Naive thymus-derived CD4-positive, alpha-beta T cell (primary cell): ENCODE measurements around the gene SLC6A6. TPM values are rescaled to one million over a fixed set of nuclear protein-coding genes. Genes with fewer than 3 reads are reported as not detected.
A peak's percentile ranks its signal among the peaks of the same experiment; 100 is the strongest.

Experiments used
- ATAC-seq: fragments of 150-1000 bp; cut with Tn5 transposase; 2 replicates; pipeline ENCODE4 v1.10.0; 2021; ENCODE audit warnings: mild to moderate bottlenecking, moderate library complexity
- CTCF ChIA-PET: fragments of 350-600 bp; sonication (Branson Sonifier 250); formaldehyde crosslinking; loops from one replicate; lab custom pipeline; 2021; ENCODE audit warnings: antibody characterized with exemption; lab: Charles Lee
- POLR2A ChIA-PET: fragments of 350-600 bp; sonication (Branson Sonifier 250); formaldehyde crosslinking; loops from one replicate; lab custom pipeline; 2021; ENCODE audit warnings: antibody characterized with exemption, inconsistent platforms; lab: Charles Lee
- DNase-seq, 9 donors: peaks; one replicate each; pipeline versions ENCODE4 v3.0.0 to v3.0.0-alpha.2; 2020 to 2022; ENCODE audit warnings: mixed read lengths in 1 of 9
- H3K27ac ChIP-seq: one replicate; pipeline ENCODE4 v1.7.0; 2013; ENCODE audit warnings: mild to moderate bottlenecking, low read depth, low read length, moderate library complexity
- H3K27me3 ChIP-seq, 2 donors: one replicate each; pipeline ENCODE4 v1.7.0; 2013; ENCODE audit warnings: low read length in 2 of 2, mild to moderate bottlenecking in 2 of 2, moderate library complexity in 2 of 2; ENCODE audit not compliant: control insufficient read depth in 2 of 2, insufficient read depth in 2 of 2
- H3K36me3 ChIP-seq, 3 experiments: 1 replicate in 2 of 3; 2 replicates in 1 of 3; pipeline ENCODE4 v1.7.0; 2013; ENCODE audit warnings: low read length in 3 of 3, mild to moderate bottlenecking in 3 of 3, moderate library complexity in 1 of 3; ENCODE audit not compliant: insufficient read depth in 3 of 3, control insufficient read depth in 2 of 3
- H3K4me1 ChIP-seq, 2 donors: one replicate each; pipeline ENCODE4 v1.7.0; 2013; ENCODE audit warnings: low read length in 2 of 2, mild to moderate bottlenecking in 2 of 2, moderate library complexity in 1 of 2; ENCODE audit not compliant: control insufficient read depth in 2 of 2, insufficient read depth in 2 of 2
- H3K4me3 ChIP-seq: 2 replicates; pipeline ENCODE4 v1.7.0; 2013; ENCODE audit warnings: mild to moderate bottlenecking, low read length
- H3K9me3 ChIP-seq, 3 experiments: 1 replicate in 2 of 3; 2 replicates in 1 of 3; pipeline ENCODE4 v1.7.0; 2013; ENCODE audit warnings: low read length in 3 of 3; ENCODE audit not compliant: control insufficient read depth in 2 of 3
- H3K27ac Mint-ChIP-seq, 9 donors: one replicate each; pipeline ENCODE4 v1.8.0; 2020 to 2022; ENCODE audit warnings: mixed read lengths in 9 of 9, mild to moderate bottlenecking in 8 of 9, moderate library complexity in 5 of 9, inconsistent platforms in 2 of 9
- H3K27me3 Mint-ChIP-seq, 5 donors: one replicate each; pipeline ENCODE4 v1.8.0; 2021 to 2022; ENCODE audit warnings: mixed read lengths in 5 of 5, mild to moderate bottlenecking in 1 of 5
- H3K36me3 Mint-ChIP-seq, 5 donors: one replicate each; pipeline ENCODE4 v1.8.0; 2020 to 2022; ENCODE audit warnings: mixed read lengths in 5 of 5, mild to moderate bottlenecking in 3 of 5, inconsistent platforms in 1 of 5
- H3K4me1 Mint-ChIP-seq, 7 donors: one replicate each; pipeline ENCODE4 v1.8.0; 2020 to 2022; ENCODE audit warnings: mixed read lengths in 7 of 7, mild to moderate bottlenecking in 3 of 7, inconsistent platforms in 1 of 7
- H3K4me3 Mint-ChIP-seq, 10 donors: one replicate each; pipeline ENCODE4 v1.8.0; 2020 to 2022; ENCODE audit warnings: mild to moderate bottlenecking in 10 of 10, mixed read lengths in 10 of 10, moderate library complexity in 6 of 10, inconsistent platforms in 2 of 10
- H3K9me3 Mint-ChIP-seq, 11 donors: one replicate each; pipeline ENCODE4 v1.8.0; 2020 to 2022; ENCODE audit warnings: mixed read lengths in 11 of 11, mild to moderate bottlenecking in 4 of 11, inconsistent platforms in 1 of 11, moderate library complexity in 1 of 11
- intact Hi-C, 2 donors: fragments of 100-400 bp; cut with micrococcal nuclease; formaldehyde crosslinking; loops; one replicate each; pipeline ENCODE4 v1.15.1; 2023
- polyA plus RNA-seq, 2 donors: library from polyadenylated mRNA; unstranded; fragments of 300-500 nt; fragmentation: Illumina TruSeq; gene quantifications; one replicate each; pipeline ENCODE4 v1.2.3, GENCODE V29; 2021
- total RNA-seq, 6 experiments: library from RNA in 5 of 6; stranded (reverse) in 5 of 6; gene quantifications; 1 replicate in 5 of 6; 2 replicates in 1 of 6; pipeline ENCODE4 v1.2.3 and lab custom pipeline; 2021 to 2026

SLC6A6 gene
- total and polyA plus RNA-seq, 7 experiments from 2014 or later, result 3.0 to 87.5 (median 35.2) TPM

- intact Hi-C loops, result loop anchor here (1.0 to 5.0 kb wide), 5 partner anchors 66 to 572 kb away; partner anchors contain the start of gene SLC6A6 (in 2 of the 2)
- ChIA-PET CTCF (interaction anchor here (0.6 to 3.8 kb wide), 19 partner anchors 12 to 572 kb away, joined by 3 to 24 read pairs (median 4); partner anchors contain the start of gene SLC6A6), POLR2A (interaction anchor here (0.7 to 1.3 kb wide), 2 partner anchors 58 to 66 kb away, joined by 3 to 4 read pairs; partner anchors contain the start of gene SLC6A6)
- Histone ChIP-seq H3K4me3 (no peak overlapping the region), H3K4me1 (no peaks in the 10 kb centered on the region), H3K36me3 (peaks cover 0 to 81% (median 9%) of the 10 kb centered on the region in 3 experiments), H3K9me3 (no peaks in the 10 kb centered on the region), H3K27ac (no peak overlapping the region), H3K27me3 (no peaks in the 10 kb centered on the region)
- Mint-ChIP-seq H3K4me3 (no peak overlapping the region), H3K4me1 (peaks cover 0 to 6% (median 0%) of the 10 kb centered on the region in 7 donors), H3K9me3 (no peaks in the 10 kb centered on the region), H3K27ac (peak overlapping the region in 2 of 9 donors; percentile 56 to 75), H3K36me3 (peaks cover 0 to 15% (median 4%) of the 10 kb centered on the region in 5 donors), H3K27me3 (no peaks in the 10 kb centered on the region)
- ATAC-seq (peak; percentile 77), DNase-seq (peak; percentile 18 to 63 (median 40))
Measured at GRCh38 chr3:14467814-14468620, 65.6 kb downstream of the SLC6A6 start.

DNA sequence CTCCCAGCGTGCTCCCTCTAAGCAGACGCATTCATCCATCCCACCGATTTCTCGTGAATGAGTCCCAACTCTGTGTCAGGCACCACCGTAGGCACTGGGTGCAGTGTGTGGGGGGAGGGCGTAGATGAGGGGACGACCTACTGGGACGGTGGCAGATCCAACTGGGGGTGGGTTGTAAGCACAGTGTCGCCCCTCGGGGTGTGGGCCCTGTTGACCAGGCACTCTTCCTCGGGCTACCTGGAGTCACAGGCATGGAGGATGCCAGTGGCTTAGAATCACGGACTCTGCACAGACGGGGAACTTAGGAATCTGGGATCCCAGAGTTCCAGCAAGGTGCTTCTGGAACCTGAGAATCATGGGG, 66.2 kb downstream of the SLC6A6 start:
- intact Hi-C loops, result loop anchor here (1.0 to 5.0 kb wide), 5 partner anchors 66 to 572 kb away; partner anchors contain the start of gene SLC6A6 (in 2 of the 2)
- H3K36me3 Mint-ChIP-seq, result peaks cover 0 to 21% (median 5%) of the 10 kb centered on the region in 5 donors
- H3K27ac ChIP-seq, result no peak overlapping the region
- no peak for ATAC-seq
- H3K27me3 Mint-ChIP-seq, result no peaks in the 10 kb centered on the region
- CTCF ChIA-PET, result interaction anchor here (0.7 to 3.8 kb wide), 12 partner anchors 11 to 572 kb away, joined by 3 to 24 read pairs (median 4); no protein-coding TSS in a partner anchor
- H3K36me3 ChIP-seq, result peaks cover 0 to 81% (median 9%) of the 10 kb centered on the region in 3 experiments
- H3K4me3 Mint-ChIP-seq, result no peak overlapping the region
- no peak for DNase-seq
- peak overlapping the region in 1 of 9 donors; percentile 75 for H3K27ac Mint-ChIP-seq
- H3K4me3 ChIP-seq, result no peak overlapping the region
- H3K9me3 Mint-ChIP-seq, result no peaks in the 10 kb centered on the region
- no peaks in the 10 kb centered on the region for H3K4me1 ChIP-seq
- no peaks in the 10 kb centered on the region for H3K27me3 ChIP-seq
- no peaks in the 10 kb centered on the region for H3K9me3 ChIP-seq
- POLR2A ChIA-PET, result interaction anchor here (0.7 kb wide), 1 partner anchor 57 kb away, joined by 4 read pairs; no protein-coding TSS in a partner anchor
- H3K4me1 Mint-ChIP-seq, result peaks cover 0 to 6% (median 0%) of the 10 kb centered on the region in 7 donors

- Mint-ChIP-seq H3K4me1 (peaks cover 0 to 6% (median 0%) of the 10 kb centered on the region in 7 donors), H3K4me3 (no peak overlapping the region), H3K27ac (no peak overlapping the region), H3K27me3 (no peaks in the 10 kb centered on the region), H3K9me3 (no peaks in the 10 kb centered on the region), H3K36me3 (peaks cover 0 to 29% (median 9%) of the 10 kb centered on the region in 5 donors)
- ChIA-PET POLR2A (no interaction called here), CTCF (interaction anchor here (0.8 kb wide), 1 partner anchor 14 kb away, joined by 4 read pairs; no protein-coding TSS in a partner anchor)
- ATAC-seq (no peak), DNase-seq (no peak)
- Histone ChIP-seq H3K27ac (no peak overlapping the region), H3K4me3 (no peak overlapping the region), H3K4me1 (no peaks in the 10 kb centered on the region), H3K9me3 (no peaks in the 10 kb centered on the region), H3K36me3 (peaks cover 0 to 80% (median 9%) of the 10 kb centered on the region in 3 experiments), H3K27me3 (no peaks in the 10 kb centered on the region)
- intact Hi-C loops, result no loop called here
Measured at GRCh38 chr3:14470461-14470860, 68.1 kb downstream of the SLC6A6 start.

- H3K27ac Mint-ChIP-seq, result no peak overlapping the region
- peaks cover 0 to 34% (median 9%) of the 10 kb centered on the region in 5 donors for H3K36me3 Mint-ChIP-seq
Measured at GRCh38 chr3:14471016-14471415, 68.6 kb downstream of the SLC6A6 start.

DNA sequence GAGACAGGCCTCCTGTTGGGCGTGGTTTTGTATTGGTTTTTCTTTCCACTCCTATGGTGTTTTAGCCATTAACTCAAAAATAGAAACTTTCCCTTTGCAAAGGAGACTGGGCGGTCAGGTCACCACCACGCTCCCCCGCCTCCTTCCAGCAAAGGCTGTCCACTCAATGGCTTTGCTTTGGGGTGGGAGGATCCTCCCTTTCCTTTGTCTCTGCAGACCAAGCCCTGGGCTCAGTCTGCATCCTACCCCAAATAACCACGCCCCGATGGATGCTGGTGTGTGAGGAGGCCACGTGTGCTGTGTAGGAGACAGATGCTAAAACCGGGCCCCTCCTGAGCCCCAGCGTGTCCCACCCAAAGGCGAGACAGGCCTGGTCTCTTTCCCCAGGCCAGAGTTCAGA, 69.3 kb downstream of the SLC6A6 start:
- Mint-ChIP-seq H3K4me1 (peaks cover 0 to 6% (median 0%) of the 10 kb centered on the region in 7 donors), H3K36me3 (peaks cover 0 to 36% (median 9%) of the 10 kb centered on the region in 5 donors), H3K9me3 (no peaks in the 10 kb centered on the region), H3K27ac (no peak overlapping the region), H3K27me3 (no peaks in the 10 kb centered on the region), H3K4me3 (no peak overlapping the region)
- Histone ChIP-seq H3K4me3 (no peak overlapping the region), H3K4me1 (no peaks in the 10 kb centered on the region), H3K9me3 (no peaks in the 10 kb centered on the region), H3K36me3 (peaks cover 0 to 85% (median 7%) of the 10 kb centered on the region in 3 experiments), H3K27ac (no peak overlapping the region), H3K27me3 (no peaks in the 10 kb centered on the region)
- DNase-seq (no peak), ATAC-seq (no peak)
- intact Hi-C loops, result no loop called here
- ChIA-PET POLR2A (no interaction called here), CTCF (interaction anchor here (0.7 to 0.9 kb wide), 2 partner anchors 268 to 448 kb away, joined by 3 to 4 read pairs; no protein-coding TSS in a partner anchor)

More at GRCh38 chr3:14471016-14471415, 68.6 kb downstream of the SLC6A6 start:
- Histone ChIP-seq H3K4me3 (no peak overlapping the region), H3K36me3 (peaks cover 0 to 82% (median 9%) of the 10 kb centered on the region in 3 experiments), H3K4me1 (no peaks in the 10 kb centered on the region), H3K9me3 (no peaks in the 10 kb centered on the region), H3K27me3 (no peaks in the 10 kb centered on the region), H3K27ac (no peak overlapping the region)
- H3K4me3 Mint-ChIP-seq, result no peak overlapping the region
- ATAC-seq (no peak), DNase-seq (no peak)
- ChIA-PET POLR2A (no interaction called here), CTCF (interaction anchor here (0.7 to 0.8 kb wide), 2 partner anchors 14 to 449 kb away, joined by 4 read pairs; no protein-coding TSS in a partner anchor)
- peaks cover 0 to 6% (median 0%) of the 10 kb centered on the region in 7 donors for H3K4me1 Mint-ChIP-seq
- H3K9me3 Mint-ChIP-seq, result no peaks in the 10 kb centered on the region
- no peaks in the 10 kb centered on the region for H3K27me3 Mint-ChIP-seq
- intact Hi-C loops, result no loop called here

GRCh38 chr3:14472471-14473351, 70.3 kb downstream of the SLC6A6 start:
- DNase-seq, result no peak
- Histone ChIP-seq H3K36me3 (peaks cover 0 to 86% (median 3%) of the 10 kb centered on the region in 3 experiments), H3K4me3 (no peak overlapping the region), H3K9me3 (no peaks in the 10 kb centered on the region), H3K27ac (no peak overlapping the region), H3K27me3 (no peaks in the 10 kb centered on the region), H3K4me1 (no peaks in the 10 kb centered on the region)
- Mint-ChIP-seq H3K4me3 (no peak overlapping the region), H3K27me3 (no peaks in the 10 kb centered on the region), H3K4me1 (peaks cover 0 to 6% (median 0%) of the 10 kb centered on the region in 7 donors), H3K36me3 (peaks cover 0 to 44% (median 9%) of the 10 kb centered on the region in 5 donors), H3K9me3 (no peaks in the 10 kb centered on the region), H3K27ac (no peak overlapping the region)
- intact Hi-C loops, result no loop called here
- ChIA-PET CTCF (interaction anchor here (0.7 to 0.9 kb wide), 2 partner anchors 212 to 269 kb away, joined by 3 to 4 read pairs; no protein-coding TSS in a partner anchor), POLR2A (no interaction called here)
- ATAC-seq, result no peak
